Pancreas (tissue), 10 donors: ENCODE data around the gene GATA3. TPM values are rescaled to one million over a fixed set of nuclear protein-coding genes. Genes with fewer than 3 reads are reported as not detected.

ENCODE experiments used
- ATAC-seq, 4 donors: fragments of 200-7000 bp; cut with Tn5 transposase; one replicate each; pipeline versions ENCODE4 v1.8.0 to v1.9.1; 2020; ENCODE audit warnings: mild to moderate bottlenecking in 4 of 4, moderate library complexity in 4 of 4
- DNase-seq, 6 donors: peaks; one replicate each; pipeline ENCODE4 v3.0.0-alpha.2; 2020
- FAIRE-seq: peaks from 2 replicates; lab custom pipeline; 2012; peaks lifted over from hg19 to GRCh38; lab: Jason Lieb, UNC
- H3K27ac ChIP-seq, 4 donors: fragments of 200-600 bp; sonication (generic); 1 replicate in 3 of 4; 2 replicates in 1 of 4; pipeline versions ENCODE4 v1.5.0 to v1.8.0; 2020
- H3K27me3 ChIP-seq, 4 donors: fragments of 200-600 bp; one replicate each; pipeline ENCODE4 v1.8.0; 2021
- H3K36me3 ChIP-seq, 3 donors: fragments of 200-600 bp; sonication (generic) in 1 of 3; one replicate each; pipeline versions ENCODE4 v1.5.0 to v1.8.0; 2020 to 2021
- H3K4me1 ChIP-seq, 3 donors: fragments of 200-600 bp; one replicate each; pipeline ENCODE4 v1.8.0; 2021
- H3K4me3 ChIP-seq, 4 donors: fragments of 200-600 bp; sonication (generic) in 2 of 4; one replicate each; pipeline versions ENCODE4 v1.5.0 to v1.8.0; 2020 to 2021
- H3K9me3 ChIP-seq, 4 donors: fragments of 200-600 bp; one replicate each; pipeline ENCODE4 v1.8.0; 2021
- WGBS, 2 donors: extraction: QIAGEN DNeasy Blood & Tissue Kit; methylation state at CpG; one replicate each; pipeline ENCODE4 v1.1.7; 2013; 5-methylcytosine and 5-hydroxymethylcytosine counted together
- intact Hi-C, 3 donors: fragments of 100-400 bp; cut with DNase I; formaldehyde crosslinking; loops; one replicate each; pipeline versions ENCODE4 v1.11.1 to v1.14.2; 2022
- polyA plus RNA-seq, 2 donors: library from polyadenylated mRNA; stranded (reverse); fragments of 200-250 nt; gene quantifications; one replicate each; pipeline ENCODE4 v1.2.3, GENCODE V29; 2013
- total RNA-seq, 6 donors: library from RNA; stranded (reverse); fragmentation: NEBNext Ultra II Directional in 4 of 6; extraction: Animal tissue kit (Norgen Biotek cat#: 25700) in 4 of 6; gene quantifications; one replicate each; pipeline versions ENCODE4 v1.2.1 to v1.2.4, GENCODE V29; 2021 to 2023
- TF ChIP-seq, protein P1 (sequence below), 4 donors: fragments of 200-600 bp; sonication (generic) in 3 of 4; IDR thresholded peaks; one replicate each; pipeline versions ENCODE4 v1.5.0 to v1.8.0; 2021; ENCODE audit warnings: antibody characterized with exemption in 4 of 4
- donor health status: healthy with polysubstance abuse.
- donor health status: DM: no; HTN: no; CAD: no; lungs with moderate emphysema.
- donor health status: DM: no; HTN: no; CAD: no.
- donor health status: control.
- donor health status: control.
- donor health status: Bipolar disorder and iron deficiency.
- donor health status: DM: yes; HTN: yes; CAD: no.
- donor health status: DM: no; HTN: no; CAD: no.
- donor health status: DM: no; HTN: no; CAD: no.
- donor health status: DM: yes; HTN: yes; CAD: no.

The GATA3 gene
- total and polyA plus RNA-seq, 8 donors = 0.11 to 0.38 (median 0.23) TPM; not detected in 2

DNA sequence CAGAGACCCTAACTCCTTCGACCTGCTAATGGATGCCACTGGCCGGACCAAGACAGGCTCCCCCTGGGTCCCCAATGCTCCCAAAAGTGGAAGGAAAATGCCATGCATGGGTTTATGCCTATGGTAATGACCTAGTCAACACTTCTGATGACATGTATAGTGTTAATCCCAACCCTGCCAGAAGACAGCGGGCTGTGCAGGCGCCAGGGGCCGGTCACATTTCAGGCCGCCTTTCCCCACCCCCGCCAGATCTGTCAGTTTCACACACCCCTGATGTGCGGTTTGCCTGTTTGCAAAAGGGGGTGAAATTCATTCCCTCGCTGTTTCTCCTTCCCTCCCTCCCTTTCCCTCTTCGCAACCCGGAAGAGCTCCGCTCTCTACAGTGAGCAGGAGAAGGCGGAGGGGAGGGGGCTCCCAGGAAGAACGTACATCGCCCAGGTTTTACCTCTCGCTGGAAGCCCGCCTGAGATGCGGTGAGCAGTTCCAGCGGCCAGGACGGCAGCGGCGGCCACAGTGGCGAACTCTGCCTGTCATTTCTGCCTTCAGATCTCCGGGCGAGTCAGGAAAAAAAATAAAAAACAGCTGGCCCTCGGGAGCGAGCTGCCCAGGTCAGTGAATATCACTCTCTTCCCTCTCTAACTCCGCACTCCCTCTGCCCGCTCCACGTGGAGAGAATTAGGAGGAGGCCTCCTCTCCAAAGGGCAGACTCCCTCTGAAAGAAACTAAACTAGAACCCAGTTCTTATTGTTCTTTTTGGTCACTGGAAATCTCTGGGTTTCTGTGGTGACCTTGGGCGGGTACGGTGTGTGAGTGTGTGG, 9.4 kb upstream of the GATA3 start:
- 2 to 4% methylated on average over 32 of the region's 32 CpGs for WGBS, 2 donors
- H3K27me3 ChIP-seq = peaks cover 0 to 74% (median 28%) of the 10 kb centered on the region in 4 donors
- no peak overlapping the region for H3K27ac ChIP-seq
- intact Hi-C loops = no loop called here
- DNase-seq = no peak
- no peak for FAIRE-seq
- no peaks in the 10 kb centered on the region for H3K9me3 ChIP-seq
- peaks cover 10 to 18% (median 15%) of the 10 kb centered on the region in 3 donors for H3K4me1 ChIP-seq
- ATAC-seq = peak; percentile 36 to 69 (median 56)
- TF ChIP-seq, protein P1, sequence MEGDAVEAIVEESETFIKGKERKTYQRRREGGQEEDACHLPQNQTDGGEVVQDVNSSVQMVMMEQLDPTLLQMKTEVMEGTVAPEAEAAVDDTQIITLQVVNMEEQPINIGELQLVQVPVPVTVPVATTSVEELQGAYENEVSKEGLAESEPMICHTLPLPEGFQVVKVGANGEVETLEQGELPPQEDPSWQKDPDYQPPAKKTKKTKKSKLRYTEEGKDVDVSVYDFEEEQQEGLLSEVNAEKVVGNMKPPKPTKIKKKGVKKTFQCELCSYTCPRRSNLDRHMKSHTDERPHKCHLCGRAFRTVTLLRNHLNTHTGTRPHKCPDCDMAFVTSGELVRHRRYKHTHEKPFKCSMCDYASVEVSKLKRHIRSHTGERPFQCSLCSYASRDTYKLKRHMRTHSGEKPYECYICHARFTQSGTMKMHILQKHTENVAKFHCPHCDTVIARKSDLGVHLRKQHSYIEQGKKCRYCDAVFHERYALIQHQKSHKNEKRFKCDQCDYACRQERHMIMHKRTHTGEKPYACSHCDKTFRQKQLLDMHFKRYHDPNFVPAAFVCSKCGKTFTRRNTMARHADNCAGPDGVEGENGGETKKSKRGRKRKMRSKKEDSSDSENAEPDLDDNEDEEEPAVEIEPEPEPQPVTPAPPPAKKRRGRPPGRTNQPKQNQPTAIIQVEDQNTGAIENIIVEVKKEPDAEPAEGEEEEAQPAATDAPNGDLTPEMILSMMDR (IDR thresholded peaks at IDR 0.05) = no peak
- peak overlapping the region in 3 of 4 donors; percentile 8 to 39 (median 18) for H3K4me3 ChIP-seq
- H3K36me3 ChIP-seq = no peaks in the 10 kb centered on the region

DNA sequence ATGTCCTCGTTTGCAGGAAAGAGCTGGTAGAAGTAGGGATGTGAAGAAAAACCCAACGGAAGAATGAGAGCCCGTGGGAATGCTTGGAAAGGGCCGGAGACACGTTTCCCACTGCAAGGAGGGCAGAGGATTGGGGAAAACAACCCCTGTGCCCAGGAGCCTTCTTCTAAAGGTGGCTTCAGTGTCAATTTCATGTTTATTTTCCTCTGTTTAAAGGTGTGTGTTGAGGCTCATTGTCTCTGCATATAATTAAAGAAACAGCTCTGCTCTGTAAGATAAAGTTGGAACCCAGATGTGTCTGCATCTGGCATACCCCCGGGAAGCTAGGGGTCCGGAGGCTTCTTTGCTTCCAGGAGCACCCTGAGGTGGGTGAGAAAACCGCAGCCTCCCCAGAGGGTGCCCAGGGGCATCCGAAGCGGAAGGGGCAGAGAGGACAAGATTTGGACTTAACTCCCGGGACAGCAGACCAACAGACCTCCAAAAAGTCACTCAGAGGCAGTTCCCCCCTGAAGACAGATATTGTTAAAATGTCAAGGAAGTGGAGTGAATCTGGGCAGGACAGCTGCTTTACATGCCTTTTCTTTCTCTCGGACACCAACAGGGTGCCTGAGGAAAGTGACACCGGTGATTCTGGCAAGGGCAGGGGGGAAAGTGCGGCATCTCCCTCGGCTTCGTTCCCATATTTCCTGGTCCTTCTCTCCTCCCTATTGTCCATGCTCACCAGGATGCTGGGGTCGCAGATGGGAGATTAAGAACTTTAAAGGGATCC, 8.6 kb upstream of the GATA3 start:
- Histone ChIP-seq H3K9me3 (no peaks in the 10 kb centered on the region), H3K27ac (no peak overlapping the region), H3K27me3 (peaks cover 0 to 75% (median 29%) of the 10 kb centered on the region in 4 donors), H3K4me1 (peaks cover 10 to 25% (median 23%) of the 10 kb centered on the region in 3 donors), H3K4me3 (peak overlapping the region in 1 of 4 donors; percentile 39), H3K36me3 (no peaks in the 10 kb centered on the region)
- WGBS, 2 donors = 5% methylated on average over 17 of the region's 17 CpGs
- ATAC-seq (no peak), FAIRE-seq (no peak), DNase-seq (no peak)
- intact Hi-C loops = no loop called here
- TF ChIP-seq, protein P1 (IDR thresholded peaks at IDR 0.05) = no peak

DNA sequence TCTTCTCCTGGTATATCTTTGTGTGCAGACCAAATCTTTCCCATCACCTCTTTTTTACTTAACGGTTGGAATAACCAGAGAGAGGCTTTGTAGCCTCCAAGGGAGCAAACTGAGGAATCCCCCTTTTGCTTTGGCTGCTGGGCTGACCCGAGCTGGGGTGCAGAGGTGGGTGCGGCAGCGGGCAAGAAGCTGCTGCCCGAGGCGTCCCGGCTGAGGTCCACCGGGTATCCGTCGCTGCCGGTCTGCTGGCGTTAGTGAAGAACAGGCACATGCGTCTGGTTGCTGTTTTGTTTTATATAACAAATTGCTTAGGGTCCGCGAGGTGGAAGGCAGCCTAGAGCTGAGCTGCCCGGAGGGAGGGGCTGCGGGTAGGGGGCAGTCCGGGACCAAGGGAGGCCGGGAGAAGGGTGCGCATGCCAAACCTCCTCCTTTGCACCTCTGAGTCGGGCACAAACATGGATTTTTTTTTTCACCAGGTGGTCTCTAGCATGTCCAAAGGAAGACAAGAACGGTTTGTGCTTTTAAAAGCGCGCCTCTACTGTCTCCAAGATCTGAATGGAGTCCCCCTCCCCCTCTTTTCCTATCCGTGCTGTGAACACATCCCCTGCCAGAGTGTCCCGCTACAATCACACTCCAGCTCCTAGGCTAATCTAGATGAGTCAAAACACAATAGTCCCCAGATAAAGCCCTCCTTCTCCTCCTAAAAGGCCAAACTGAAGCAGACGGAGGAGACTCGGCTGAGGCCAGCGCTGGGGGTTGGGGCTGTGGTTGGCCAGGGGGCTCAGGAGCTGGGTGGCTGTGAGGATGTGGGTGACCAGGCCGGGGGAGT, 6.8 kb upstream of the GATA3 start:
- WGBS, 2 donors = 5 to 6% methylated on average over 29 to 30 of the region's 30 CpGs
- DNase-seq (no peak), FAIRE-seq (no peak), ATAC-seq (no peak)
- H3K27ac ChIP-seq = no peak overlapping the region
- intact Hi-C loops = no loop called here
- H3K4me1 ChIP-seq = peaks cover 14 to 32% (median 24%) of the 10 kb centered on the region in 3 donors
- no peaks in the 10 kb centered on the region for H3K36me3 ChIP-seq
- TF ChIP-seq, protein P1 (IDR thresholded peaks at IDR 0.05) = no peak
- peaks cover 0 to 92% (median 36%) of the 10 kb centered on the region in 4 donors for H3K27me3 ChIP-seq
- no peak overlapping the region for H3K4me3 ChIP-seq
- H3K9me3 ChIP-seq = no peaks in the 10 kb centered on the region

DNA sequence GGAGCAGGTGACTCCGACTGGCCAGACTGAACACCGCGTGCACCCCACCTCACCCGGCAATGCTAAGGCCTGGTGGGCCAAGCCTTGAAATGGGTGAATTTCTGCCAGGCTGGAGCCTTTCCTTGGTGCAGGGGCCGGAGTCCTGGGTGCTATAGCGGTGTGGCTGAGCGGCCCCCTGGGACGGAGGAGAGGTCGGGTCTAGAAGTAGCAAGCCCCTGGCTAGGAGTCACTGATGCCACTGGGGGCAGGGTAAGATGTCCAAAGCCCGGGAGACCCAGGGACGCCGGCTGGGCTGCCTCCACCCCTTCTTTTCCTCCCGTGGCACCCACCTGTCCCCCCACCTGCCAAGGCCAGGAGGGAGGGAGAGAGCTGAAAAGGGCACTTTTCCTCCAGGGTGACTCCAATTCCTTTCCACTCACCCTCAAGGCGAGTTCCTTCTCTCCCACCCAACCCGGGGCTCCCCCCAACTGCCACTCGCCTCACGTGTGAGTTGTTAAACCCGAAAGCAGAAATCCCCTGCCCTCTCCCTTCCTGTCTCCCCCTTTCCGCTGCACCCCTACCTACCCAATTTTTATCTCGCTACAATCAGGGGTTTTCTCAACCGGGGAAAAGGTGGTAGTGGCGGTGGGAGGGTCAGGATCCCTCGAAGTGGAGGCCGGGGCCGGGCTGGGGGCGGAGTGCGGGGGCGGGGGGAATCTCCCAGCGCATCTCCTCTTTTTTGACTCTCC, 6.0 kb upstream of the GATA3 start:
- H3K9me3 ChIP-seq = no peaks in the 10 kb centered on the region
- TF ChIP-seq, protein P1 (IDR thresholded peaks at IDR 0.05) = no peak
- DNase-seq (no peak), ATAC-seq (no peak), FAIRE-seq (no peak)
- no peak overlapping the region for H3K4me3 ChIP-seq
- no peak overlapping the region for H3K27ac ChIP-seq
- H3K4me1 ChIP-seq = peaks cover 17 to 37% (median 24%) of the 10 kb centered on the region in 3 donors
- intact Hi-C loops = no loop called here
- peaks cover 0 to 91% (median 34%) of the 10 kb centered on the region in 4 donors for H3K27me3 ChIP-seq
- 8 to 9% methylated on average over 27 to 29 of the region's 29 CpGs for WGBS, 2 donors
- no peaks in the 10 kb centered on the region for H3K36me3 ChIP-seq
